CMK (cell line): ENCODE measurements around the gene SIN3B.

ENCODE experiments used
- DNase-seq: peaks from one replicate; pipeline ENCODE4 v3.0.0-alpha.2; 2010; ENCODE audit warnings: low read depth

Gene SIN3B

GRCh38 chr19:16911046-16911445 lies 81.8 kb downstream of the SIN3B start:
- no peak for DNase-seq

- DNase-seq: no peak
These were observed 83.6 kb downstream of the SIN3B start for GRCh38 chr19:16912780-16913179.

- DNase-seq: no peak
These were observed 85.2 kb downstream of the SIN3B start for GRCh38 chr19:16914421-16914820.

GRCh38 chr19:16915135-16915534 lies 85.9 kb downstream of the SIN3B start:
- no peak for DNase-seq

GRCh38 chr19:16915734-16916133 lies 86.5 kb downstream of the SIN3B start:
- no peak for DNase-seq

DNA sequence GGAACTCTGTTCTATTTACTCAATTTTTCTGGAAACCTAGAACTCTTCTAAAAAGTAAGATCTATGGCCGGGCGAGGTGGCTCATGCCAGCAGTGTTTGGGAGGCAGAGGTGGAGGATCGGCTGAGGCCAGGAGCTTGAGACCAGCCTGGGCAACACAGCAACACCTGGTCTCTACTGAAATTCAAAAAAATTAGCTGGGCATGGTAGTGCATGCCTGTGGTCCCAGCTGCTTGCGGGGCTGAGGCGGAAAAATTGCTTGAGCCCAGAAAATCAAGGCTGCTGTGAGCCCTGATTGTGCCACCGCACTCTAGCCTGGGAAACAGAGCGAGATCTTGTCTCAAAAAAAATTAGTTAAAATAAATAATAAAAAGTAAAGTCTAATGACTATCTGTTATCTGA lies 88.2 kb downstream of the SIN3B start:
- no peak for DNase-seq

DNA sequence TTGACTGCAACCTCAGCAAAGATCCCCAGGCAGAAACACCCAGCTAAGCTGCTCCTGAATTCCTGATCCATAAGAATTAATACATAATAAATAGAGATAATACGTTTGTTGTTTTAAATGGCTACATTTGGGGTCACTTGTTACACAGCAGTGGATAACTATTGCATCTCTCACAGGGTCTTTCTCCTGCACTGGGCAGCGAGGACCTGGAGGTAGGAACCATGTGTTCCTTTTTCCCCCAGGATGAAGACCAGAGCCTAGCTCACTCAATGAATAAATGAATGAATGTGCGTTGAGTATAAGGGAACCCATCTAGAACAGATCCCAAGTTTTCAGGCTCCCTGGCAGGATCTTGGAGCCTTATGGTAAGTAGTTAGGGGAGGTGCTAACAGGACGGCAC lies 90.3 kb downstream of the SIN3B start:
- no peak for DNase-seq

DNA sequence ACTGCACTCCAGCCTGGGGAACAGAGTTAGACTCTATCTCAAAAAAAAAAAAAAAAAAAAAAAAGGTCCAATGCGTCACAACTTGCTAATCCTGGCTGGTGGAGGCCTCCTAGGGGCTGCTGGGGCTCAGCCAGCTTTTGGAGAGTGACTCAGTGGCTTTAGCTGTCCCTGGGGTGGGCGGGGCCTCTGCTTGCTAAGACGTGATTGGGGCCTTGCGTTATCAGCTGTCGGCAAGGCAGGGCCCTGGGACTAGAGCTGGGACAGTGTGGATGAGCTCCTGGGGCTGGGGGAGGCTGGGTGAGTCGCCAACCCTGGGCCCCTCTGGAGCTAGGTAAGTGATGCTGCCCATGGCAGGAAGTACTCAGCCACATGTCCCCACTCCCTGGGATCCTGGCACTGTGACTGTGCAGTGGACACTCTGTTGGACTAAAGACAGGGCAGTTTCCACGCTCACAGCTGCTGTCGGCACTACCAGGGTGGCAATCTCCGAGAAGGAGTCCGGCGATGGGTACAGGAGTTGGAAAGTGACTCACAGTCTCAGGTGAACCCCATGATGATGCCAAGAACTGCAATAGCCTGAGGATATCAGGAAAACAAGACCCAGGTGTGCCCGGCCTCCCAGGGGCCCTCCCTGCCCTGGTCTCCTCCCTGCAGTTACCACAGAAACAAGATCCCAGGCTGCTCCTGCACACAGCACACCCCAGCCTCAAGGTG lies 91.8 kb downstream of the SIN3B start:
- no peak for DNase-seq

DNA sequence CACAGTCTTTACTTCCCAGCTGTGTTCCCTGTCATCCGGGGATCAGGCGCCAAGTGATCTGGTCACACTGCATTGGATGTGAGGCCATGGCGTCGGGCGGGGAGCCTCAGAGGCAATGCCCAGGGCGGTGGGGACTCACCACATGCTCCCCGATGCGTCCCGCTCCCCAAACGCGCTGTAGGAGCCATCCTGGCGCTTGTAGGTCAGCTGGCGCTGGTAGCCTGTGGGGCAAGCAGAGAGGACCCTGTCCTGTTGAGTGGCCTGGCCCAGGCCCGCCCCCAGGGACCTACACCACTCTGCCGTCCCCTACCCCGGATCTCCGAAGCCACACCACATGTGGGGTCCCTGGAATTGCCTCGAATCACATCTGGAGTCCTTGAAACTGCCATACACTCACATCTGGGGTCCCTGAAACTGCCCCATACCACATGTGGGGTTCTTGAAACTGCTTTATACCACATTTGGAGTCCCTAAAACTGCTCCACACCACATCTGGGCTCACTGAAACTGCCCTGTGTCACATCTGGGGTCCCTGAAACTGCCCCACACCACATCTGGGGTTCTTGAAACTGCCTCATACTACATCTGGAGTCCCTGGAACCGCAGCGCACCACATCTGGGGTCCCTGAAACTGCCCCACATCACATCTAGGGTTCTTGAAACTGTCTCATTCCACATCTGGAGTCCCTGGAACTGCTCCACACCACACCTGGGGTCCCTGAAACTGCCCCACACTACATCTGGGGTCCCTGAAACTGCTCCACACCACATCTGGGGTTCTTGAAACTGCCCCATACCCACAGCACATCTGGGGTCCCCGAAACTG lies 92.8 kb downstream of the SIN3B start:
- no peak for DNase-seq

DNA sequence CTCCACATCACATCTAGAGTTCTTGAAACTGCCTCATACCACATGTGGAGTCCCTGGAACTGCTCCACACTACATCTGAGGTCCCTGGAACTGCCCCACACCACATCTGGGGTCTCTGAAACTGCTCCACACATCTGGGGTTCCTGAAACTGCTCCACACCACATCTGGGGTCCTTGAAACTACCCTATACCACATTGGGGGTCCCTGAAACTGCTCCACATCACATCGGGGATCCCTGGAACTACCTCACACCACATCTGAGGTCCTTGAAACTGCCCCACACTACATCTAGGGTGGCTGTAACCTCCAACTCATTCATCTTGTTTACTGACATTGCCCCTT lies 93.4 kb downstream of the SIN3B start:
- DNase-seq: no peak

- no peak for DNase-seq
These were observed 93.8 kb downstream of the SIN3B start for GRCh38 chr19:16922949-16923348.

DNA sequence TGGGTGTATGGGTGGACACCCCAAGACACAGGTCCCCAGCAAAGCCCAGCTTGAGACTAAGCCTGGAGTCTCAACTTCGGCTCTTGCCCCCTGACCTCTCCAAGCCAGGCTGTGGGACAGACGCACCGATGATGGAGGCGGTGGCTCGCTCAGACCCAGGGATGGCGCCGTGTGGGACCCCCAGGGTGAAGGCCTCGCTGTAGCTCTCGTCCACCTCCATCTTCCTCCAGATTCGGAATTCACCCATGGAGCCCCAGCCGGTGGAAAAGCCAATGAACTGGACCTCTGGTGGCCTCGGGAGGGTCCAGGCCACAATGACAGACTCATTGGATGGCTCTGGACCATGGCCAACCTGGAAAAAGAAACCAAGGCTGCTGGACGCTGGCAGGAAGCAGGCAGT lies 98.7 kb downstream of the SIN3B start:
- no peak for DNase-seq

DNA sequence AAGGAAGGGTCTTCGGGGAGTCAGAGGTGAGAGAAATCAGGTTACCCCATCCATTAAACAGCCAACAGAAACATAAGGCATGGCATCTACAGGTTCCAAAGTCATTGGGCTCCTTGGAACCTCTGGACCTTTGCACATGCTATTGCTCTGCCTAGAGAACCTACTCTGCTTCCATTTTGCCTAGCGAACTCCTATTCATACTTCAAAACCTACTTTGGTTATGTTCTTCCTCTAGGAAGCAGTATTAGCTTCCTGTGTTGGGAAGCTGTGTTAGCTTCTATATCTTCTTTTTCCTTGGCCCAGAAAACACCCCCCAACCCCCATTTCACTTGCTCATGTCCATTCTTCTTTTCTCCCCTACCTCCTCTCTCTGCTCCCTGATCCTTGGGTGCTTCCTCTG lies 99.2 kb downstream of the SIN3B start:
- no peak for DNase-seq

GRCh38 chr19:16928916-16929315 lies 99.7 kb downstream of the SIN3B start:
- DNase-seq: no peak
